ENCODE data around the gene ECPAS.

GRCh38 chr9:111400564-111400898, 83.7 kb downstream of the ECPAS start:
- no peak for TF ChIP-seq CTCF (IDR thresholded peaks at IDR 0.05; ENCODE audit: poor library complexity)
- TF ChIP-seq EZH2 (IDR thresholded peaks at IDR 0.05; ENCODE audit: borderline replicate concordance): no peak
- TF ChIP-seq EZH2phosphoT487 (IDR thresholded peaks at IDR 0.05; ENCODE audit: low read depth, severe bottlenecking, unreplicated experiment): no peak
